Neural cell (in vitro differentiated cells): ENCODE measurements around the gene DUS1L. TPM values are rescaled to one million over a fixed set of nuclear protein-coding genes. Genes with fewer than 3 reads are reported as not detected.

ENCODE experiments used
- H2AFZ ChIP-seq: fragments of 200-600, 300-800 bp; sonication (generic), shearing (Covaris generic); 2 replicates; pipeline ENCODE4 v1.6.0; 2014; ENCODE audit warnings: low read depth, mild to moderate bottlenecking, antibody characterized with exemption, low read length, moderate library complexity
- H3F3A ChIP-seq: fragments of 200-600 bp; shearing (Covaris generic); 2 replicates; pipeline ENCODE4 v1.6.1; 2016; ENCODE audit warnings: mild to moderate bottlenecking, moderate library complexity, mixed read lengths, antibody characterized with exemption, low read length; ENCODE audit not compliant: insufficient read depth, poor library complexity, severe bottlenecking
- H3K27ac ChIP-seq: fragments of 200-600, 300-800 bp; sonication (generic), shearing (Covaris generic); 2 replicates; pipeline ENCODE4 v1.5.1; 2014; ENCODE audit warnings: mild to moderate bottlenecking, low read length, moderate library complexity
- H3K27me3 ChIP-seq: fragments of 300-800, 200-600 bp; sonication (generic), shearing (Covaris generic); 2 replicates; pipeline ENCODE4 v1.6.0; 2014; ENCODE audit warnings: mild to moderate bottlenecking, low read depth, low read length, moderate library complexity; ENCODE audit not compliant: insufficient read depth
- H3K36me3 ChIP-seq: fragments of 300-800, 200-600 bp; sonication (generic), shearing (Covaris generic); 2 replicates; pipeline ENCODE4 v1.5.1; 2014; ENCODE audit warnings: mild to moderate bottlenecking, antibody characterized with exemption, low read length, moderate library complexity; ENCODE audit not compliant: insufficient read depth
- H3K4me2 ChIP-seq: fragments of 300-800, 200-600 bp; sonication (generic), shearing (Covaris generic); 2 replicates; pipeline ENCODE4 v1.6.0; 2014; ENCODE audit warnings: mild to moderate bottlenecking, low read length
- H3K4me3 ChIP-seq: fragments of 300-800, 200-600 bp; sonication (generic), shearing (Covaris generic); 2 replicates; pipeline ENCODE4 v1.5.1; 2014; ENCODE audit warnings: mild to moderate bottlenecking, low read length, moderate library complexity
- H3K79me2 ChIP-seq: fragments of 200-600 bp; shearing (Covaris generic); replicated peaks from 2 replicates; pipeline ENCODE4 v1.6.0; 2014; ENCODE audit warnings: mild to moderate bottlenecking, low read length, moderate library complexity; ENCODE audit not compliant: insufficient read depth
- H3K9ac ChIP-seq: fragments of 300-800, 200-600 bp; sonication (generic), shearing (Covaris generic); 2 replicates; pipeline ENCODE4 v1.6.1; 2016; ENCODE audit warnings: mild to moderate bottlenecking, low read length, mixed read lengths
- H3K9me2 ChIP-seq: fragments of 200-600 bp; shearing (Covaris generic); 2 replicates; pipeline ENCODE4 v1.6.1; 2016; ENCODE audit warnings: mild to moderate bottlenecking, low read length, mixed read lengths; ENCODE audit not compliant: insufficient read depth
- H3K9me3 ChIP-seq: fragments of 200-600, 300-800 bp; sonication (generic), shearing (Covaris generic); 2 replicates; pipeline ENCODE4 v1.6.1; 2016; ENCODE audit warnings: mild to moderate bottlenecking, mixed run types, low read length, moderate library complexity, mixed read lengths
- H4K20me1 ChIP-seq: fragments of 200-600 bp; shearing (Covaris generic); 2 replicates; pipeline ENCODE4 v1.6.1; 2016; ENCODE audit warnings: mild to moderate bottlenecking, mixed run types; ENCODE audit not compliant: insufficient read depth
- EP300 ChIP-seq: fragments of 450-650 bp; conservative IDR thresholded peaks from 2 replicates; pipeline ENCODE4 v1.6.1; 2014; ENCODE audit warnings: antibody characterized with exemption, mild to moderate bottlenecking, moderate library complexity; ENCODE audit not compliant: poor library complexity, severe bottlenecking
- EZH2 ChIP-seq: fragments of 200-600, 300-800 bp; shearing (Covaris generic), sonication (generic); IDR thresholded peaks from 2 replicates; pipeline ENCODE4 v1.6.1; 2014; ENCODE audit warnings: antibody characterized with exemption, low read length, borderline replicate concordance, mild to moderate bottlenecking; ENCODE audit not compliant: insufficient read depth, poor library complexity, severe bottlenecking
- MXI1 ChIP-seq: fragments of 450-650 bp; conservative IDR thresholded peaks from 2 replicates; pipeline ENCODE4 v1.6.1; 2014; ENCODE audit warnings: antibody characterized with exemption, mild to moderate bottlenecking; ENCODE audit not compliant: poor library complexity, severe bottlenecking
- POLR2AphosphoS5 ChIP-seq: IDR thresholded peaks from 2 replicates; pipeline ENCODE4 v1.6.1; 2012
- RAD21 ChIP-seq: fragments of 450-650 bp; conservative IDR thresholded peaks from 2 replicates; pipeline ENCODE4 v1.6.1; 2014; ENCODE audit warnings: antibody characterized with exemption, mild to moderate bottlenecking, moderate library complexity
- SMC3 ChIP-seq: fragments of 450-650 bp; conservative IDR thresholded peaks from 2 replicates; pipeline ENCODE4 v1.6.1; 2014; ENCODE audit warnings: antibody characterized with exemption, mild to moderate bottlenecking, moderate library complexity; ENCODE audit not compliant: poor library complexity
- TAF1 ChIP-seq: IDR thresholded peaks from 2 replicates; pipeline ENCODE4 v1.6.1; 2012; ENCODE audit warnings: low read depth
- polyA plus RNA-seq: library from polyadenylated mRNA; depleted of rRNA; stranded (reverse); fragments of >200 nt; gene quantifications from 2 replicates; pipeline ENCODE4 v1.2.3, GENCODE V29; 2014
- TF ChIP-seq, protein P1 (sequence below): fragments of 450-650 bp; IDR thresholded peaks from 2 replicates; pipeline ENCODE4 v1.5.1; 2014; ENCODE audit warnings: antibody characterized with exemption, mild to moderate bottlenecking, moderate library complexity; ENCODE audit not compliant: poor library complexity, severe bottlenecking
- TF ChIP-seq, protein P2 (sequence below): IDR thresholded peaks from 2 replicates; pipeline ENCODE4 v1.6.1; 2012; ENCODE audit warnings: borderline replicate concordance

DUS1L gene
- polyA plus RNA-seq, 1 donor from 2014 or later, result 100 TPM

DNA sequence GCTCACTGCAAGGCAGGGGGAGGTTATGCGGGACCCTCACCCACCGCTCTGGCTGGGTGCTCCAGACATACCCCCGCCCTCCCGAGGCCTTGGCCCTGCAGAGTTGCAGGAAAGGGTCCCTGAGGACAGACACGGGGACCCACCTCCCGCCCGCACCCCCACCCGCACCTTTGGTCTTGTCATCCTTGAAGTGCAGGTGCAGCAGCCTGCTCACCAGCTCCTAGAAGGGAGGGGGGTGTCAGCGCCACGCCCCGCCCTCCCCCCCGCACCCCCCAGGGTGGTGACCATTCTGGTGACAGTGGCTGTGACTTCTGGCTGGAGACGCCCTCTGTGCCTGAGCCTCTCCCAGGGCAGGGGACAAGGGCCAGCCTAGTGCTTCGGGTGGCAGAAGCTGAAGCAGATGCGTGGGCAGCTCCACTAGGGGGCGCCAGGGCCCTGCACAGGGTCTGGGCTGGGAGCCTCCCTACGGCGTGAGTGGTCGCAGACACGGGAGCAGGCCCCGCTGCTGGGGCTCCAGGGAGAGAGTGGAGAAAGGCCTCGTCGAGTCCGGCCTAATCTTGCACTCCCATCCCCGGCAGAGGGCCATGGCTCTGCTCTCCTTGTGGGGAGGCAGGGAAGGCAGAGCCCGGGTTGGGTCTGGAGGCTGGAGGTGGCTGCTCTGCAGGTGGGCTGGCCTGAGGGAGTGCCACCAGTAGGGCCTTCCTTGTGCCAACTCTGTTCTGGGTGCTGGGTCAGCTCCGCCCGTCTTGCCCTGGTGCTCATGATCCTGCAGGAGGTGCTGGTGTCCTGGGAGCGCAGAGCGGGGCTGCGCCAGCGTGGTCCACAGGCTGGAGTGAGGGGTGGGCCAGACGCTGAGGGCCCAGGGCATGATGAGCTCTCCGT, 45.7 kb downstream of the DUS1L start:
- Histone ChIP-seq H3F3A (no peaks in the 10 kb centered on the region), H2AFZ (no peak overlapping the region), H3K27ac (no peak overlapping the region), H3K4me3 (no peak overlapping the region), H3K79me2 (peaks cover 11% of the 10 kb centered on the region), H4K20me1 (no peaks in the 10 kb centered on the region), H3K4me2 (no peak overlapping the region), H3K27me3 (no peaks in the 10 kb centered on the region), H3K9ac (no peak overlapping the region), H3K9me3 (no peaks in the 10 kb centered on the region), H3K9me2 (no peaks in the 10 kb centered on the region), H3K36me3 (no peaks in the 10 kb centered on the region)
- no peak for TF ChIP-seq POLR2AphosphoS5
- TF ChIP-seq, protein P1, sequence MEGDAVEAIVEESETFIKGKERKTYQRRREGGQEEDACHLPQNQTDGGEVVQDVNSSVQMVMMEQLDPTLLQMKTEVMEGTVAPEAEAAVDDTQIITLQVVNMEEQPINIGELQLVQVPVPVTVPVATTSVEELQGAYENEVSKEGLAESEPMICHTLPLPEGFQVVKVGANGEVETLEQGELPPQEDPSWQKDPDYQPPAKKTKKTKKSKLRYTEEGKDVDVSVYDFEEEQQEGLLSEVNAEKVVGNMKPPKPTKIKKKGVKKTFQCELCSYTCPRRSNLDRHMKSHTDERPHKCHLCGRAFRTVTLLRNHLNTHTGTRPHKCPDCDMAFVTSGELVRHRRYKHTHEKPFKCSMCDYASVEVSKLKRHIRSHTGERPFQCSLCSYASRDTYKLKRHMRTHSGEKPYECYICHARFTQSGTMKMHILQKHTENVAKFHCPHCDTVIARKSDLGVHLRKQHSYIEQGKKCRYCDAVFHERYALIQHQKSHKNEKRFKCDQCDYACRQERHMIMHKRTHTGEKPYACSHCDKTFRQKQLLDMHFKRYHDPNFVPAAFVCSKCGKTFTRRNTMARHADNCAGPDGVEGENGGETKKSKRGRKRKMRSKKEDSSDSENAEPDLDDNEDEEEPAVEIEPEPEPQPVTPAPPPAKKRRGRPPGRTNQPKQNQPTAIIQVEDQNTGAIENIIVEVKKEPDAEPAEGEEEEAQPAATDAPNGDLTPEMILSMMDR, result peak; percentile 52

DNA sequence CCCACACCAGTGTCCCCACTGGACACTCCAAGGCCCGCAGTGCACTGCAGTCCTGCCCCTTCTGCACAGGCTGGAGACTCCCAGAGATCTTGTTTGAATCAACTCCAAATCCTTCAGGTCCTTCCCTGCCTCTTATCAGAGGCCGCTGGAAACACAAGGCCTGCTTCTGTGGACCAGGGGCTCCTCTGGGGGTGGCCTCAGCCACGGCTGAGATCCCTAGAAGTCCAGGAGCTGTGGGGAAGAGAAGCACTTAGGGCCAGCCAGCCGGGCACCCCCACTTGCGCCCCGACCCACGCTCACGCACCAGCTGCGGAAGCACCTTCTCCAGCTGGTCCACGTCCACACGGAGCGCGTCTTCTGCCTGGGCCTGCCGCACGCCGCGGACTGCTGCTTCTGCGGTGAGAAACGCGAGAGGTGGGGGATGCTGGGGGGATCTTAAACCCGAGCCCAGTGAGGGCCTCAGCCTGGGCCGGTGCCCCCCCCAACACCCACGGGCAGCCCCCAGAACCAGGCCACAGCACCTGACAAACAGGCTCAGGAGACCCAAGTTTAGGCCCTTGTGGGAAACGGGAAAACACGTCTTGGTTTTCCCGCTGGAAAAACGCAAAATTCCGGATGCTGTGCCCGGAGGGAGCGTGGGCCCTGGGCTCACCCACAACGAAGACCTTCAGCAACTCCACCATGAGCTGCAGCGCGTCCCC, 46.5 kb downstream of the DUS1L start:
- Histone ChIP-seq H3K36me3 (no peaks in the 10 kb centered on the region), H3K9me2 (no peaks in the 10 kb centered on the region), H3K4me2 (no peak overlapping the region)

More for the DNA sequence above, 46.5 kb downstream of the DUS1L start:
- peaks cover 11% of the 10 kb centered on the region for H3K79me2 ChIP-seq
- no peaks in the 10 kb centered on the region for H3F3A ChIP-seq
- no peak overlapping the region for H3K4me3 ChIP-seq
- TF ChIP-seq, protein P2, sequence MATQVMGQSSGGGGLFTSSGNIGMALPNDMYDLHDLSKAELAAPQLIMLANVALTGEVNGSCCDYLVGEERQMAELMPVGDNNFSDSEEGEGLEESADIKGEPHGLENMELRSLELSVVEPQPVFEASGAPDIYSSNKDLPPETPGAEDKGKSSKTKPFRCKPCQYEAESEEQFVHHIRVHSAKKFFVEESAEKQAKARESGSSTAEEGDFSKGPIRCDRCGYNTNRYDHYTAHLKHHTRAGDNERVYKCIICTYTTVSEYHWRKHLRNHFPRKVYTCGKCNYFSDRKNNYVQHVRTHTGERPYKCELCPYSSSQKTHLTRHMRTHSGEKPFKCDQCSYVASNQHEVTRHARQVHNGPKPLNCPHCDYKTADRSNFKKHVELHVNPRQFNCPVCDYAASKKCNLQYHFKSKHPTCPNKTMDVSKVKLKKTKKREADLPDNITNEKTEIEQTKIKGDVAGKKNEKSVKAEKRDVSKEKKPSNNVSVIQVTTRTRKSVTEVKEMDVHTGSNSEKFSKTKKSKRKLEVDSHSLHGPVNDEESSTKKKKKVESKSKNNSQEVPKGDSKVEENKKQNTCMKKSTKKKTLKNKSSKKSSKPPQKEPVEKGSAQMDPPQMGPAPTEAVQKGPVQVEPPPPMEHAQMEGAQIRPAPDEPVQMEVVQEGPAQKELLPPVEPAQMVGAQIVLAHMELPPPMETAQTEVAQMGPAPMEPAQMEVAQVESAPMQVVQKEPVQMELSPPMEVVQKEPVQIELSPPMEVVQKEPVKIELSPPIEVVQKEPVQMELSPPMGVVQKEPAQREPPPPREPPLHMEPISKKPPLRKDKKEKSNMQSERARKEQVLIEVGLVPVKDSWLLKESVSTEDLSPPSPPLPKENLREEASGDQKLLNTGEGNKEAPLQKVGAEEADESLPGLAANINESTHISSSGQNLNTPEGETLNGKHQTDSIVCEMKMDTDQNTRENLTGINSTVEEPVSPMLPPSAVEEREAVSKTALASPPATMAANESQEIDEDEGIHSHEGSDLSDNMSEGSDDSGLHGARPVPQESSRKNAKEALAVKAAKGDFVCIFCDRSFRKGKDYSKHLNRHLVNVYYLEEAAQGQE, result no peak
- no peak for TF ChIP-seq SMC3
- no peak for TF ChIP-seq EZH2
- TF ChIP-seq EP300, result no peak
- TF ChIP-seq MXI1, result no peak
- TF ChIP-seq, protein P1, result no peak
- TF ChIP-seq RAD21, result no peak
- TF ChIP-seq POLR2AphosphoS5, result no peak
- no peak for TF ChIP-seq TAF1
- no peaks in the 10 kb centered on the region for H3K27me3 ChIP-seq
- no peak overlapping the region for H3K27ac ChIP-seq
- H2AFZ ChIP-seq, result no peak overlapping the region
- no peaks in the 10 kb centered on the region for H3K9me3 ChIP-seq
- H4K20me1 ChIP-seq, result no peaks in the 10 kb centered on the region
- H3K9ac ChIP-seq, result no peak overlapping the region
